HL-60/S4 treated with phorbol 12-myristate 13-acetate at 8.2 ng/mL for 4 days and 3 days (cell line): ENCODE measurements around the gene DPT.

Source experiments
- in situ Hi-C: fragments of 300-500 bp; cut with MboI; formaldehyde crosslinking; loops from 2 replicates; pipeline ENCODE4 v1.15.0; 2022; ENCODE audit warnings: low sequenced_read_pairs

The DPT gene

DNA sequence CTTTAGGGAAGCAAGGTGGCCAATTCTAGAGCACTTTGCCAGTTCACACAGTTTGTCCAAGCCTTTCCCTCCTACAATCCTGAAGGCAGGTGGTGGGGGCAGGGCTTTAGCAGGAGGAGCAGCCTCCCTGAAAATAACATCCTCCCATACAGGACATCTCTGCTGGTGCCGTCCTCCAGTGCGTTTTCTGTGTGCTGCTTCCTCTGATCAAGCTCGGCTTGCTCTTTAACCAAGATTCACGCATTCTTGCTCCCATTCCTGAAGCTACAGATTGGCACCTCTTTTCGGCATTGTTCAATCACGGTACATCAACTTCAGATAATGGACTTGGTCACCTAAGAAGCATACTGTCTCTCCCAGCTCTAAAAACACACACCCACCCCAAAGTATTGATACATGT lies 7.5 kb upstream of the DPT start:
- in situ Hi-C loops: no loop called here

DNA sequence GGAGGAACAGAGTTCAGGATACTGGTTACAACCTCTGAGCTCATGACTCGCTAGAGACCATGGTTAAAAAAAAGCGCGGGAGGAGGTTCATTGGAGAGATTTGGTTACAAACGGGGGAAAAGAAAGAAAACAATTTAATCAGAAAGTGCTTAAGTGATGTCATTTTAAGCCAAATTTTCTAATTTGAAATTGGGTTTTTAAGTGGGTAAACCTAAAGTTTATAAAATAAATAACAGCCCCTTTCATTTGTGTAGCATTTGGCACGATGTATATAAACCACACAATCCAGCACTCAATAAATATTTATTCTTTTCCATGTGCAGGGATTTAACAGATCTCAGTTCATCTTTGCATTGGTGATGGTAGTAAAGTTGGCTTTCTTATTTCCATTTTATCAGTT lies 7.0 kb upstream of the DPT start:
- in situ Hi-C loops: no loop called here

DNA sequence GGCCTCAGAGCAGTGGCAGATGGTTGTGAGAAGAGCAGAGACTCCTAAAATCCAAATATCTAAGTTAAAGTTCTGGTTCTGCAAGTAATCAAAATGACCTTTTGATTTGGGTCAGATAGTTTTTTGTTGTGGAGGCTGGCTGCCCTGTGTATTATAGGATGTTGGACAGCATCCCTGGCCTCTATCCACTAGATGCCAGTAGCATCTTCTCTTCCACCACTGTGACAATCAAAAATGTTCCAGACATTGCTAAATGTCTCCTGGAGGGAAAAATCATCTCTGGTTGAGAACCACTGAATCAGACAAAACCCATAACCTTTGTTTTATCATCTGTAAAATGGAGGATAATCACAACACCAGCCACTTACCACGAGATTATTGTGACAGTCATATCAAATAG lies 5.9 kb upstream of the DPT start:
- in situ Hi-C loops: no loop called here

DNA sequence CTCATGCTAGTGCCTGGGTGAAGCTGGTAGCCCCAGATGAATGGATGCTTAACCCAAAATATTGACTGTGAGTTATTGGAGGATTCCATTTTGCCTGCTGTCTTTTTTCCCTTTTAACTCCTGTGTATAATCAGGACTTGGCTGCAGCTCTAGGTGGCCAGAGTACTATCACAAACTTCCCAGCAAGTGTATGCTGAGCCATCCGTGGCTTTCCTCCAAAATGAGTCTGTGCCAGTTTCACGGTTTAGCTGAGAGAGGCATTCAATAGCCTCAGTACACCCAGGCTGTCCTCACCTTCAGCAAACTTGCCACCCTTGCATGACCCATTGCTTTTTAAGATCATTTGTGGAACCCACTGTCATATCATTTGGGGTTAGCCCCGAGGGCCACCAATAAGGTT lies 5.3 kb upstream of the DPT start:
- in situ Hi-C loops: no loop called here

DNA sequence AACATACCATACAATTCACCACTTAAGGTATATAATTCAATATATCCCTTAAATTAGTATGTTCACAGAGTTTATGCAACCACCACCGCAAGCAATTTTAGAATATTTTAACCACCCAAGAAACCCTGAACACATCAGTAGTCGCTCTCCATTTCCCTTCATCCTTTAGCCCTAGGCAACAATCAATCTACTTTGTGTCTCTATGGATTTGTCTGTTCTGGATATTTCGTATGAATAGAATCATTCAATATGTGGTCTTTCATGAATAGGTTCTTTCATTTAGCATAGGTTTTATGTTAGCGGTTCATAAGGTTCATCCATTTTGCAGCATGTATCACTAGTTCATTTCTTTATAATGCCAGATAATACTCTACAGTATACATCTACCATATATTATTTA lies 4.2 kb upstream of the DPT start:
- in situ Hi-C loops: no loop called here

DNA sequence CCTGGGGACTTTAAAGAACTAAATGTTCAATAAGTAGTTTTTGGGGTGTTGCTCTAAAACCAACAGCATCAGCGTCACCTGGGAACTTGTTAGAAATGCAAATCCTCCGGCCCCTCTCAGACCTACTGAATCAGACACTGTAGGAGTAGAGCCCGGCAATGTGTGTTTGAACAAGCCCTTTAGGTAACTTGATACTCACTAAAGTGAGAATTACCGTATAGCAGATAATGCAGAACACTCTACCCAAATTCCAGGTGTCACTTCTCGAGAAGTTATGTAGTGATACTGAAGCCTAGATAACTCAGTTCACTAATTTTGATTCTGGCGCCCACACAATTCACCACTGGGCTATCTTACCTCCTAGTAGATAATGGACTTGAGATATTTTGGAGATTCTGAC lies 3.7 kb upstream of the DPT start:
- in situ Hi-C loops: no loop called here

DNA sequence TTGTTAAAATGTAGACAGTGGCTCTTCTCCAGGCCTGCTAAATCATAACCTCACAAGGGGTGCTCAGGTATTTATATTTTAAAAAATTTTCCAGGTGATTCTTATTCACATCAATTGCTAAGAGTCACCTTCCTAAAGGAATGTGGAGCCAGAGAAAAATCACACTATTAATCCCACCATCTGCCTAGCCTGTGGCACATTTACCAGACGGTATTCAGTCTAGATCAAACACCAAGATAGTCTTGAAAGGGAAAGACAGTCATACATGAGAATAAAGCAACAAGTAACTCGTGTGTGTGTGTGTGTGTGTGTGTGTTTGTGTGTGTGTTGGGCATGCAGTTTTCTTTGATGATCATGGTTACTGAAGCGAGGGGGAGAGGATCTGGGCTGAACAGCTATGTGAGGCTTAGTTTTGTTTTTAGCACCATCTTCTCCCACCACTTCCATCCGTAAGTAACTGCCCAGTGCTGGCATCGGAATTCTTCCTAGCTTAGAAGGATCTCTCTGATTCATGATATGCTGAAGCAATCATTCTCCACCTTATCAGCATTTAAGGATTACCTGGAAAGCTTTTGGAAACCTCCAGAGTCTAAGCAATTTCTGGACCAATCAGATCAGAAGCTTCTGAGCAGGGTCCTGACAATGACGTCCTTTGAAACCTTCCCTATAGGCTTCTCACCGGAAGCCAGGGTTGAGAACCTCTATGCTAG lies 2.4 kb upstream of the DPT start:
- in situ Hi-C loops: no loop called here

DNA sequence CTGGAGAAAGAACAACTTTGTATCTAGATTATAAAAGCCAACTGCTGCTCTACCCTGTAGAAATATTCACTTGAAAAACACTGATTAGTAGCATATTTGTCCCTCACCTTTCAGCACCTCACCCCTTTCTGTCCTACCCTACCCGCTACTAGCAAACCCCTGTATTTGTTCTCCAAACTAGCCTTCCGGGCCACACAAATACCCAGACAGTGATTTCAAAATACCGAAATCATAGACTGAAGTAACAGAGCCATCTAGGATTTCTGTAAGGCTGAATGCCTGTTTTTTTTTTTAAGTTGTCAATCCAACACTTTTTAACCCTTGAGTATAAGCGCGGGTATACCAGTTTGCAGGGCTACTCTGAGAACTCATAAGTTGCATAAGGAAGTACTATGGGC lies 398 bp upstream of the DPT start:
- in situ Hi-C loops: no loop called here

DNA sequence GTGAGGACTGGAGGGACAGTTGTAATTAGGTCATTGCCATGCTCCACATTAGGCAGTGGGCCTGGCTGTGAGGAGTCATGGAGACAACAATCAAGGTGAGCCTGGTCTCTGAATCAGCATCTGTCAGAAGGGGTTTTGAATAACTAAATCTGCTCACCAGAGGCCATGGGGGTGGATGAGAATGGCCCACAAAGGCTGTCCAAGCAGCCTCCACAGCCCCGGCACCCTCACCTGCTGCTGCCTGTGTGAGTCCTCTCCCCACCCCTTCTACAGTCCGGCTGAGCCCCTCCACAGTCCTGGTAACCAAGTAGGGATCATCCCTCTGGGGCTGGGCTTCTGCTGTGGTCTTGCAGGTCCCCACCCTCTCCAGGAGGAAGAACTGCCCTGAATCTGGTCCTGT lies 2.3 kb downstream of the DPT start:
- in situ Hi-C loops: no loop called here

DNA sequence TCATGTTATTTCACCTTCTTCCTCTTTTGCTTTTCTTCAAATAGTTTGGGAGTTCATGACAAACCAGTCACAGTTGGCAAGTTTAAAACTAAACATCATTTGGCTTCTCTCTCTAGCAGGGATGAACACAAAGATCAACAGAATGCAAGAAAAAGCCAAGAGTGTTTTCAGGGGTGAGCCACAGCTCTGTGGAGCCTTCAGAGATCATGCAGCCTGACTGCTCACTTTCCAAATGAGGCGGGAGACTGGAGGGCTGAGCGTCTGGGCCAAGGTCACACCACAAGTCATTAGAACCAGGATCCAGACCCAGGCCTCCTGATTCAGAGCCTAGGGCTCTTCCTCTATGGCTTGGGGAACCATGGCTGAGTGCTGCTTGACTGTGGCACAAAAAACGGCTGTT lies 2.7 kb downstream of the DPT start:
- in situ Hi-C loops: no loop called here

DNA sequence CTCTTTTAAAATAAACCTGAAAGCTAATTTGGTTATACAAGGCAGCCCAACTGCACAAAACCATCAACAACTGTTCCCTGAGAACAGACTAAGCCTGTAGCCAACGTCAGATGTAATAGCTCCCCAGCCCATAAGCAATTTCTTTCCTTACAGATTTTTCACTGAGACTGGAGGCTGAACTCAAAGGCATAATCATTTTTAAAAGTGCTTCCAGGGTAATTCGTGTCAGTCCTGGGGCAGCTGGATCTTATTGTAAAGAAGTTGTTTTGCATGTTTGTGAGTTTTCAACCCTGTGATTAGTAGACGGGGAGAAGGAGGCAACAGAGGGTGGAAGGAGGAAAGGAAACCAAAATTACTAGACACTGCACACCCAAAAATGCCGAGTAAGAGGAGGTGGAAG lies 3.2 kb downstream of the DPT start:
- in situ Hi-C loops: no loop called here

DNA sequence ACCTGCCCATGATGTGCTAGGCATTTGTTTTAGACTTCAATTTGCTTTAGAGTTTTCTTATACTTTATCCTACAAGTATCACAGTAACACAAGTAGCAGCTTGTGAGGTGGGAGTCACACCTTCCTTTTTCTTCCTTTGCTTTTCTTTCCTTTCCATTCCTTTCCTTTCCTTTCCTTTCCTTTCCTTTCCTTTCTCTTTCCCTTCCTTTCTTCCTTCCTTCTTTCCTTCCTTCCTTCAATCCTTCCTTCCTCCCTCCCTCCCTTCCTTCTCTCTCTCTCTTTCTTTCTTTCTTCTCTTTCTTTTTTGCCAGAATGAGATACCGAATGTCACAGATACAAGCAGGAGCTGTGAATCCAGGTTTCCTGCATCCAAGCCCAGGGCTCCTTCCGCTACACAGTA lies 3.9 kb downstream of the DPT start:
- in situ Hi-C loops: no loop called here

DNA sequence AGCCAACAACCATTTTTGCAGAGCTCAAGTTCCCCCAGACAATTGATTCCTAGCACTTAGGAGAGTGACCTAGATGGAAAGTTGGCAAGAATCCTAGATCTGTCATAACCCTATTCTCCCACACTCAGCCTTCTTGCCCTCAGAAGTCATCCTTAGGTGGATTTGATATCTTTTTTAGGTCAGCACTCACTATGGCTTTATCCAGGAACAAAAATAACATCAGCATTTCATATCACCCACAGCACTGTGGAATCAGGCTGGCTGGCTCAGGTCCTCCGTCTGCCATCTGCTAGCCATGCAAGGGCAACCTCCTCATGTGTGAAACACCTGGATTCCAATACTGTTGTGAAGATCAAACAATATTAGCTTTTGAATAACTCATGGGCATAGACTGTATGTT lies 6.0 kb downstream of the DPT start:
- in situ Hi-C loops: no loop called here

DNA sequence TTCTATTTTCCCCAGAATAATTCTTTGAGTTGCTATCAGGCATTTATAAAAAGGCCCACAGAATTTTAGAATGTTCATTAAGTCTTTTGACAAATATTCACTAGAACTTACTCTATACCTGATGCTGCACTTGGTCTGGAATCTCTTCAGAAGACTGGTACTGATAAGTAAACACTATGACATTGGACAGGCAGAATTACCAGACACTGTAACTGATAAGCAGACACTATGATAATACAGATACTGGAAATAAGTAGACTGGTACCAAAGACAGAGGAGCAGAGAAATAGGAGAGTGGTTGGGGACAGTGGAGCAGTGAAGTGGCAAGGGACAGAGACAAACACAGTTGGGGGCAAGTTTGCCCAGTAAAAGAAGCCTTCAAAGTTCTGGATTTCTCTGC lies 8.2 kb downstream of the DPT start:
- in situ Hi-C loops: no loop called here

DNA sequence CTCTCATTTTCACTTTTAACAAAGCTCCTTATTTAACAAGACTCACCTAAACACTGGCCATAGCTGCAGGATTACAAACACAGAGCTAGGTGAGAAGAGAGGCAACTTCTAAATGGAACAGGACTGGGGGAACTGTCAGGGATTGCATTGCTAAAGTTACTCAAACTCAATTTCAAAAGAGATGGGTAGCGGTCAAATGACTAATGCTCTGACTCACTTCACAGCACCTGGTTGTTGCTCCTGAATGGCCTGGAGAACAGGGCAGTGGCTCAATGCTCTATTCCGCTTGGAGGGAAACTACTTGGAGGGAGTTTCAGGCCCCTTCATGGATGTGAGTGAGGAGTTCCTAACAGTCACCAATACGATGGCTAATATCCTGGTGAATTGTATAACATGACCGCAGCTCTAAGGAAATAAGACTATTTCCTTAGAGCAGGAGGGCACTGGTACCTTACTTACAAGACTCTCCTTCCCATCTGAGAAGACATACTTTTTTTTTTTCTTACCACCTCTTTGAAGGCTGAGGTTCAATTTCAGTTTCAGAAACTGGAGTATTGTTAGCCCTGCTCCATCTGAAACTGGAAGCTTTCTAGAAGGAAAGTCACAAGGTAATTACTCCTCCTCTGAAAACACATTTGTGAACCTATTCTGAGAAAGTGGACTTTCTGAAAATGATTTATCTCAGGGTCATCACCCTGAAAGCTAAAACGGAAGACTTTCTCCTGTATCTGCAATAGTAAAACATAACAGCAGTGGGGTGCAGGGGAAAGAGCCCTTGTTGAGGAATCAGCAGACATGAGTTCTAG lies 9.5 kb downstream of the DPT start:
- in situ Hi-C loops: no loop called here

DNA sequence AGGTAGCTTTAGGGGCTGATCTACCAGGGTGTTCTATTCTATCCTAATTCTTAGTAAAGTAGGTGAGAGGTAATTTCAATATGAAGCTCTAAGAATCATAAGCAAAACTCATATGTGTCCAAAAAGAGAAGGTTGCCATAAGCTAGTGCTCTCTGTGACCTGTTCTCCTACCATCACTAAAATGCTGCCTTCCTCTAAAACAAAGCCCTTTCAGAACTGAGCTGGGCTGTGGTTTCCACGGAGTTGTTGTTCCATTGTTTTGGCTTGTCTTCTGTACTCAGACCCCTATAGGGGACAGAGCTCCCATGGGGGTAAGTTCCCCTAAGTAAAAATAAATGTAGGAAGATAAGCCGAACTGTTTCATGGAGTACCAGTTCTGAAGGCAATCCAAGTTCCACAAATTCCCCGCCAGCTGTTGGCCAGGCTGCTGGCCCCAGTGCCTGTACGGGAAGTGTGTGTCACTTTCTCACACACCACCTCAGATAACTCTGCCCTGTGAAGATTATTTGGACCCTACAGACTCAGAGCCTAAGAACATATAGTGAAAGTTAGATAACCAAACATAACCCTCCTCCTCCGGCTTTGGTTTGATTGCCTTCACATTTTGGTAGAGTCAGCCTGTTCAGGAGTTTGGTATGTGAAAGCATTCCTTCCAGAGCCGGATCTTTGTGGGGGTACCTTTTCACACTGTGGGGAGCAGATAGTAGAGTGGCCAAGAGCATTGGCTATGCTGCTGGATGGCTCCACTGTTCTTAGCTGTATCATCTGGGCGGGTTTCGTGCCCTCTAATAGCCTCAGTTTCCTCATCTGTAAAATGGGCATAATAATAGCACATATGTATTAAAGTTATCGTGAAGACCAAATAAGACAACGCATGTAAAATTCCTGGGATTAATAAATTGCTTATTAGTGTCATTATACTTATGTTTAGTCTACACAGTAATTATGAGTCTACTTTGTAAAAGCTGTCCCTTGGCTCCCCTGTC lies 10.8 kb downstream of the DPT start:
- in situ Hi-C loops: no loop called here

DNA sequence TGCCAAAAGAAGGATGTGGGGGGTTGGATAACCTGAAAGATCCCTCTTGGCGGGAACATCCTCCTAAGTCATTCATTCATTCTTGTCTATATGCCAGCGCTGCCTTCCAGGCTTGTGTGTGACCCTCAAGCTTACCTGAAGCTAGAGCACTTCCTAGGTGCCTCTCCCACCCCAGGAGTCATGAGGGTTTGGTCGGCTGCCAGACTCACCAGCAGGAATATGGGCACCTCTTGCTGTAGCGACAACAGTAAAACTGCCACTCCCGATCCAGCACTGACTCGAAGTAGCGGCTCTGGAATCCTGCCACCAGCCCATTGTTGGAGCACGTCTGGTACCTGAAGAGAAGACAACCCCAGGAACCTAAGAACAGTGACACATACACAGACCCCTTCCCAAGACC lies 15.0 kb downstream of the DPT start:
- in situ Hi-C loops: no loop called here

DNA sequence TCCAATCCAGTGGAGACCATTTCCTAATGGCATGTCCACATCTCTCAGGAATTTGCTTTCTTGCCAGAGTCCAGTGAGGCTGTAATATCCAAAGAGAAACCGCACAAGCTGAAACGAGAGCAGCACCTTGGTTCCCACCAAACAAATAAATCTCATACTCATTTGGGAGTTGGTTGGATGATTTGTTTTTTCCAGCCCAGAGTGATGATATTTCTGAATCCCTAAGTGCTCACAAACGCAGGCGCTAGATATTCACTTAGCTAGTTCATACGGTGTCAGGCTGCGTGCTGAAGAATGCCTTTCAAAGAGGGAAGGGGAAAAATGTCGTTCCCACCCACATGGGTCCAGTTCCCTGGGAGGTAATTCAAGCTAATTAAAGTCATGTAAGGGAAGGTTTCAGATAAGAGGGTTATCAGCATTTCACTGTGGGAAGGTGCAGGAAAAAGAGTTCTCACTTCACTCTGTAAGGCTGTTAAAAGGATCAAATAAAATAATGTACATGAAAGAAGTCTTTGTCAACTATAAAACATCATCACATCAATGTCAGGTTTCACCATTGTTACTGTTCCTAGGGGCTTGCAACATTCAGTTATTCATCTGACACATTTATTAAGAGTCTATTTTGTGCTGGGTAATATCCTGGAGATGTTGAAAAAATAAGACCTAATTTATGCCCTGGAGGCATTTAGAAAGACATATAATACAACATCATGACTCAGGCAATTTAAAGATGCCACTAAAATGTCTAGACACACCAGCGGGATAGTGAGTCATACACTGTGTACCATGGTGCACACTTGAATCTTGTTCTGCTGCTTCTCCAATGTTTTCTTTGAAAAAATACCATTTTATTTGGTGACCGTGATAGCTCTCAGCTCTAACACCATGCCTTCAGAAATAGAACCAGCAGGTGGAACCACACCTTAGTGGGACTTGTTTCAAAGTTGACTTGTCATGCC lies 19.3 kb downstream of the DPT start:
- in situ Hi-C loops: no loop called here

DNA sequence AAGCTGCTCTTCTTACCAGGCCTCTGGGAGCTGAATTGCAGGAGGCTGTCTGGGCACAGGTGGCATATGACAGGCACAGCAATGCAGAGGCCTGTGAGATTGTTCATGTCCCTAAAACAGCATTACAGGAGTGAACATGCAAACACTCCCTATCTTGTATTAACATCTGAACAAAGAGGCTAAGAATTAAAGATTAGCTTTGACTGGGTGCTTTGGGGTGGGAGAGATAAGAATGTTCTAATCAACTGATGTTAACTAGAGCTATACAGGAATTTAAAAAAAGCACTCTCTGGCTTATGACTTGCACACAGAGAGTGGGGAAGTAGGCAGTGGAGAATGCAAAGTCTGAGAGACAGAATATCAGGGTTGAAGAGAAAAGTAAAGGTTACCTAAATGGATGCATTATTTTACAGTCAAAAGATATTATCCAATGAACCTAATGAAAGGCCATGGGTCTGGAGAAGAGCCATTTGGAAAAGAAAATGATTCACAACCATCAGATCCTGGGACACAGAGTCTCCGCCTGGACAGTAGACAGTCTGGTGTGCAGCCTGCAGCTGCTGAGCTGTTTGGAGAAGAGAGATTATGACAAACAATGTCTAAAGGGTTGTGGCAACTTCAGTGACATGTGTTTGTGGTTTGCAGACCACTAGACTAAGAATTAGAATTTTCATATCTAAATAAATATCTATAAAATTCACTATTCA lies 20.2 kb downstream of the DPT start:
- in situ Hi-C loops: no loop called here
